ENCODE results near the gene KIF13A. TPM values are rescaled to one million over a fixed set of nuclear protein-coding genes. Genes with fewer than 3 reads are reported as not detected.

The KIF13A gene
- total and polyA plus RNA-seq, 2 donors (not counting 3 experiments of a cell fraction or from before 2014, with no cell fraction given) = 24.9 to 65.8 TPM

- no peak for TF ChIP-seq MYC (IDR thresholded peaks at IDR 0.05; ENCODE audit: low read depth, low read length)
- no peak for TF ChIP-seq MAX (IDR thresholded peaks at IDR 0.05; ENCODE audit: insufficient read depth, insufficient read length)
- no peak for TF ChIP-seq CTCF (IDR thresholded peaks at IDR 0.05; ENCODE audit: extremely low read depth in 1 of 2, insufficient read depth in 1 of 2, low read depth in 1 of 2, low read length in 2 of 2)
- TF ChIP-seq EZH2 (IDR thresholded peaks at IDR 0.05; ENCODE audit: borderline replicate concordance, low read depth, low read length, severe bottlenecking) = no peak
- TF ChIP-seq GATA2 (IDR thresholded peaks at IDR 0.05; ENCODE audit: insufficient read depth, insufficient read length, low read depth, low read length) = no peak
- TF ChIP-seq POLR2A (IDR thresholded peaks at IDR 0.05; ENCODE audit: low read depth, low read length) = no peak
- no peak for TF ChIP-seq FOS (IDR thresholded peaks at IDR 0.05; ENCODE audit: borderline replicate concordance, insufficient read depth, low read length)
- no peak for TF ChIP-seq POLR2AphosphoS5 (IDR thresholded peaks at IDR 0.05; ENCODE audit: insufficient read depth, low read depth, low read length)
- no peak for TF ChIP-seq JUN (IDR thresholded peaks at IDR 0.05; ENCODE audit: borderline replicate concordance, insufficient read depth, insufficient read length, low read depth)
- POLR2A ChIA-PET = interaction anchor here (1.6 kb wide), 1 partner anchor 67 kb away, joined by 3 read pairs; no protein-coding TSS in a partner anchor
- DNase-seq (ENCODE audit: low read depth, low spot score) (no peak), FAIRE-seq (no peak)
- H3K36me3 ChIP-seq (ENCODE audit: control insufficient read depth in 2 of 2, extremely low read depth in 1 of 2, insufficient read depth in 2 of 2, low read length in 2 of 2) = peaks cover 0 to 2% of the 10 kb centered on the region in 2 experiments
- no peak overlapping the region for H2AFZ ChIP-seq (ENCODE audit: low read depth, low read length)
- no peaks in the 10 kb centered on the region for H3K4me1 ChIP-seq (ENCODE audit: control insufficient read depth, extremely low read depth, insufficient read depth, low read length)
- peaks cover 21% of the 10 kb centered on the region for H3K79me2 ChIP-seq (ENCODE audit: control insufficient read depth, insufficient read depth, low read length)
- CTCF ChIA-PET = no interaction called here
- H3K9me3 ChIP-seq (replicated peaks; ENCODE audit: control insufficient read depth, insufficient read depth, low read length) = no peaks in the 10 kb centered on the region
- H3K9me1 ChIP-seq (replicated peaks; ENCODE audit: control insufficient read depth, extremely low read depth, insufficient read depth, low read length) = no peaks in the 10 kb centered on the region
- H3K27me3 ChIP-seq (ENCODE audit: control insufficient read depth in 2 of 2, insufficient read depth in 2 of 2, low read length in 2 of 2) = no peaks in the 10 kb centered on the region
- dilution Hi-C loops (cut with MboI; ENCODE audit: extremely low pct_ligation_motif_present, low sequenced_read_pairs) (no loop called here), intact Hi-C loops (cut with micrococcal nuclease) (no loop called here)
- no TSS peak for BruUV-seq (replicated peaks)
- H3K4me3 ChIP-seq (replicated peaks in 1 of 3; ENCODE audit: insufficient read depth in 1 of 3, low read depth in 1 of 3, low read length in 3 of 3) = no peak overlapping the region
- H3K4me2 ChIP-seq (ENCODE audit: insufficient read depth, low read length) = no peak overlapping the region
- no peak overlapping the region for H3K9ac ChIP-seq (replicated peaks; ENCODE audit: extremely low read depth, insufficient read depth, low read length)
- H4K20me1 ChIP-seq (replicated peaks; ENCODE audit: control insufficient read depth, extremely low read depth, insufficient read depth, low read length) = no peaks in the 10 kb centered on the region
- H3K27ac ChIP-seq (ENCODE audit: insufficient read depth, low read depth, low read length) = no peak overlapping the region
Observed at GRCh38 chr6:17914651-17915050, 72.8 kb downstream of the KIF13A start.

Measured in endothelial cell of umbilical vein (primary cell).